HG03196 (cell line): Measurements from ENCODE around the gene NT5M.
"Not testable (repeated sequence)": the region's sequence is repeated elsewhere in the genome, so short reads cannot be mapped to it uniquely, and the experiment has no call there.

Source experiments
- ATAC-seq: cut with Tn5 transposase; IDR thresholded peaks from one replicate; pipeline ENCODE4 v1.9.1; 2021; ENCODE audit not compliant: unreplicated experiment

The NT5M gene

GRCh38 chr17:17301659-17302058 lies 1.5 kb upstream of the NT5M start:
- ATAC-seq, result not testable (repeated sequence)

GRCh38 chr17:17303847-17304490 lies 796 bp downstream of the NT5M start:
- ATAC-seq, result no peak

DNA sequence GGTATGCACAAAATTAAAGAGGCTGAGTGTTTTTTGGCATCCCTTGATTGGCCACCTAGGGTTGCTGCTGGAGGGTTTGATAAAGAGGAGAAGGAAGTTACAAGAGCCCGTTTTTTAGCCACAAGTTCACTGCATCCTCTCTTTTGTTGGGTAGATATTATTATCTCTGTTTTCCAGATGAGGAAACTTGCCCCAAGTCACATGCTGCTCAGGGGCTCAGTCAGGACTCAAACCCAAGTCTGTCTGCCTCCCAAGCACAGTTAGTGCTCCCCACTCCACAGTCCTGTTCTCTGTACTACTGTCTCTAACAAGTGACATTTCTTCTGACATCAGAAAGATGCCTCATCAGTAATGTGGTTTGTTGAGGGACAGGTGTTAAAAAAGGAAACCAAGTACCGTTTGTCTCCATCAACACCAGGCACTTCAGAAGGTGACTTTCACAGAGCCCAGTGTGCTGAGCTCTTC lies 1.4 kb downstream of the NT5M start:
- ATAC-seq, result no peak

DNA sequence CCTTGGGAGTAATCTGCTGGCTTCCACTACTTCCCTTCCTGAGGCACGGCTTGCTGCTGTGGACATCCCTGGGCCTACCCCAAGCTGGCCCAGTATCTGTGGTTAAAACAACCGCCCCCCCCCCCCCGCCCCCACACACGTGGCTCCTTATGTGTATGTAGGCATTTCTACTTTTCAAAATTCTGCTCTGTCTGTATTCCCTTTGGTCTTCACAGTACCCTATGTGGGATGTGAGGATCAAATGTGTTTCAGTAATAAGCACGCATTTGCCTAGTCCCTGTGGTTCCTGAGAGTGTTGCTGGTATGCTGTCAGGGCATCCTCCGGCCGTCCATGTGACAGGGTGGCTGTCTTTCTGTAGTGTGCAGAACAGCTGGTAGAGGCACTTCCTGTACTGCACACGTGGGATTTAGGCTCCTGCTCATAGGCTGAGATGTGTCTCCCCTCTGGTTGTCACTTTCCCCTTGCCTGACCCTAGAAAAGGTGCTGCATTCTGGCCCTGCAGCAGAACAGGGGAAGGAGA lies 2.2 kb downstream of the NT5M start:
- peak; percentile 47 for ATAC-seq

- ATAC-seq, result no peak
Measured at GRCh38 chr17:17309356-17309755, 6.2 kb downstream of the NT5M start.

DNA sequence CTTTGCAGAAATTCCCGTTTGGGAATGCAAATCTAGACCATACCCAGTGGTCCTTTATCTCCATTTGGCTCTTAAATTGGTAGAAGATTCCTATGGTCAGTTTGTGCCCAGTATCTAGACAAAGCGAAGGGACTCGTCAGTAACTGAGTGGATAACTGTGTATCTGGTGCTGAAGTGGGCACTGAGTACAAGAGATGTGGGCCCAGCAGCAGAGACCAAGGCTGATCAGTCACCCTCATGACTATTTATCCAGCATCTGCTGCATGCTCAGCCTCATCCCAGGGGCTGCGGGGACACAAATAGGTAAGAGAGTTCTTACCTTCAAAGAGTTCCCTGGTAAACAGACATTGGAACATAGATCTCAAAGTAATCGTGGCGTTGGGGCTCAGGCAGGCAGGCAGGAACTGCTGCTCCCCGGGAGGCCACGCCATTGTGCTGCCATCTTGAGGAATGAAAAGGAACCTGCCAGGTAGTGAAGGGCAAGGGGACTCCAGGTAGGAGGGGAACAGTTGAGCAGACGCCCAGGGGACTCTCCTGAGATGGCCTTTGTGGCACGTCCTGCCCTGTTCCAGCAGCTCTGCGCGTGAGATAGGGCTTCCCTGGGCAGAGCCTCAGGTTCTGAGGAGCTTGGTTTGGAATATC lies 10.3 kb downstream of the NT5M start:
- ATAC-seq, result no peak

GRCh38 chr17:17314501-17315071 lies 11.4 kb downstream of the NT5M start:
- ATAC-seq, result no peak

DNA sequence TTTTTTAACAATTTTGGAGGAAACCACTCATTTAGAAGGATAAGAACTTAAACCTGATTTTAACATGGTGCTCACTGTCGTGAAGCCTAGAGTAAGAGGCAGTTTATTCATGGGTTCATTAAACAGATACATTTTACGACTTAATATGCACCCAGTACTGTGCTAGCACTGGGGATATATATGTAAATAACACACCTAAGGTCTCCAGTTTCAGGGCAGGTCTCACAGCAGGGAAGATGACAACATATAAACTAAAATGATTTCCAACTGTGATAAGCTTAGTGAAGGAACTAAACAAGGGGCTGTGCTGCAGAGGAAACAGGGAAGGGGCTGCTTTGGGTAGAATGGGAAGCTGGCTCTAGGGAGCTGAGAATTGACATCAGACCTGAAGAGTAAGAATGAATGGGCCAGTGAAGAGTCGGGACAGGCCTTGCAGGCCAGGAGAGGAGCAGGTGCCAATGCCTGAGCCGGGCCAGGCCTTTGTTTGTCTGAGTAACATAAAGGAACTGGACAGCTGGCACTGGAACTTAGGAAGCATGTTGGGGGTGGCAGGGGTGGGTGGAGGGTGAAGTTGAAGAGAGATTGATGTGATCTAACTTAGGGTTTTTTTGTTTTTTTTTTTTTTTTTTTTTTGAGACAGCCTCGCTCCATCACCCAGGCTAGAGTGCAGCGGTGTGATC lies 12.1 kb downstream of the NT5M start:
- no peak for ATAC-seq

DNA sequence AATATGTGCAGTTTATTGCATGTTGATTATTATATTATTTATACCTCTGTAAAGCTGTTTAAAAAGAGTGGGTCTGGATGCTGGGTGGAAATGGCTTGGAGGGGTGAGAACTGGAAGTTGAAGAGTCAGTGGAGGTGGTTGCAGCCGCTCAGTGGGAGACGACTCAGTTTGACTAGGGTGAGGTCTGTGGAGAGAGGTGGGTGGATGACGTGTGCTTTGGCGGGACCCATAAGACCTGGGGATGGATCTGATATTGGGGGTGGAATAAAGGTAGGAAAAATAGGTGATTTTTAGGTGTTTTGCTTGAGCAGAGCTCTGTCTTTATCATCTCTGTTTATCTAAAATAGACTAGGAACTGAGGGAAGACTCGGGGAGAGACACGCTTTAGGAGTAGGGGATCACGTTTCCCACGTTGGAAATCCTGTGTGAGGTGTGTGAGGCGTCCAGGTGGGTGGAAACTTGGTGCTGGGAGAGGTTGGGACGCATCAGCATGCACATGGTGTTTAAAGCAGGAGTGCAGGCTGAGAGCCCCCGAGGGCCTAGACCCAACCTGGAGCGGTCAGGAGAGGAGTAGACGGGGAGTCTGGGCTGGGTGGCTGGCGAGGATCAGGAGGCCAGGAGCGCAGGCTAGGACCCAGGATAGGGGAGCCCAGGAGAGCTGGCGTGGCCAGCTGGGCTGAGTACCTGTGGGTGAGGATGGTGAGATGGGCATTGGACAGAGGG lies 17.2 kb downstream of the NT5M start:
- ATAC-seq, result no peak

GRCh38 chr17:17320911-17321220 lies 17.7 kb downstream of the NT5M start:
- no peak for ATAC-seq

DNA sequence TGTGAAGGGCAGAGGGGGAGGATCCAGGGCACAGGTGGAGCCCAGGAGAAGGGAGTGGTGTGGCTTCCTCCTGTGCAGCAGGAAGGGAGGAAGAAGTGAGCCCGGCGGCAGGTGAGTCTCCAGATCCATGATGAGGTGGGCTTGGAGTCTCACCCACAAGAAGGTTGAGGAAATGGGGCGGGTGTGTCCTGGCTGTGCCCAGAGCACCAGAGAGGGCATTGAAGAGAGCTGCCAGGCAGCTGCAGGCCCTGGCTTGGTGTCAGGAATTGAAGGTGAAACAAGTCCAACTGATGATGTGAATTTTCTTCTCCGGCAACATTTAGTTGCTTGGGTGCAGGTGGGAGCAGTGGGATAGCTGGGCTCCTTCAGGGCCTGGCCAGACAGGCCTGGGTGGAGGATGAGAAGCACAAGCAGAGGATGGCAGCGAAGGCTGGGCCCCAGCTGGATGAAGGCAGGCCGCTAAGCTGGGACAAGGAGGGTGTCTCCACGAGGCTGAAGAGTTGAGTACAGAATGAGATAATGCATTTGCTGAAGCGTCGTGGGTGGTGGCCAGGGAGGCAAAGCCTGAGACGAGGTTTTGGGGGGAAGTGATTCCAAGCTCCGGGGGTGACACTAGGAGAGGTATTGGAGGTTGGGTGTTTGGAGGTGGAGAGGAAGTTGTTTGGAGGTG lies 18.3 kb downstream of the NT5M start:
- ATAC-seq, result no peak

- ATAC-seq, result no peak
Measured at GRCh38 chr17:17322516-17323510, 19.6 kb downstream of the NT5M start.

- no peak for ATAC-seq
Measured at GRCh38 chr17:17324616-17325015, 21.4 kb downstream of the NT5M start.

GRCh38 chr17:17325228-17325627 lies 22.1 kb downstream of the NT5M start:
- no peak for ATAC-seq

- no peak for ATAC-seq
Measured at GRCh38 chr17:17325816-17326215, 22.6 kb downstream of the NT5M start.

DNA sequence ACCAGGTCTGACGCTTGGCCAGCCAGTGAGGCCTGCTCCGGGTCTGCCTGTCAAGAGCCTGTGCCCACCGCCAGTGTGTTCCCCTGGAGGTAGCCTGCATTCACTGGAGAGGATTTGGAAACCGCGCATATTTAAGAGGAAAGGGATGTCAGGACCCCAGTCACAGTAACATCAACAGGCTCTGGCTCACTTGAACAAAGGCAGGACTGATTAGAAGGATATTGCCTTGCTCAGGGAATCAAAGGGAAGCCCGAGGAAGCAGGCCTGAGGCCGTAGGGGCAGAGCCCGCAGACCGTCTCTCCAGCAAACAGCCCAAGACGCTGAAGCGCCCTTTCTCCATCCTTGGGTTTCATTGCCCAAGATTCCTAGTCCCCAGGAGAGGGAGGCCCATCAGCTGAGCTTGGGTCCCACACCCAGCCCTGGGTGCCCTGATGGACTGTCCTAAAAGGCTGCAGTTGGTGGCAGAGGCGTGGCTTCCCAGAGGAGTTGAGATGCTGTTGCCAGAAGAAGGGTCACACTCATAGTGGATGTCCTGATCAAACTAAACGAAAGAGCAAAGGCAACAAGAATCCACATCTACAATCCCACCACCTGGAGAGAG lies 23.2 kb downstream of the NT5M start:
- no peak for ATAC-seq

GRCh38 chr17:17328251-17328650 lies 25.1 kb downstream of the NT5M start:
- ATAC-seq, result no peak

GRCh38 chr17:17341452-17341851 lies 38.3 kb downstream of the NT5M start:
- no peak for ATAC-seq
